K562 treated with DMSO at 1 percent for 24 hours (cell line): ENCODE data around the gene CDRT15. TPM values are rescaled to one million over a fixed set of nuclear protein-coding genes. Genes with fewer than 3 reads are reported as not detected.

Experiments used
- total RNA-seq: library from RNA; unstranded; fragments of 300-600 nt; gene quantifications from 2 replicates; pipeline ENCODE4 v1.2.3, GENCODE V29; 2022; ENCODE audit warnings: low read depth; ENCODE audit not compliant: insufficient read depth

The CDRT15 gene
- total RNA-seq: not detected in 2 replicates

DNA sequence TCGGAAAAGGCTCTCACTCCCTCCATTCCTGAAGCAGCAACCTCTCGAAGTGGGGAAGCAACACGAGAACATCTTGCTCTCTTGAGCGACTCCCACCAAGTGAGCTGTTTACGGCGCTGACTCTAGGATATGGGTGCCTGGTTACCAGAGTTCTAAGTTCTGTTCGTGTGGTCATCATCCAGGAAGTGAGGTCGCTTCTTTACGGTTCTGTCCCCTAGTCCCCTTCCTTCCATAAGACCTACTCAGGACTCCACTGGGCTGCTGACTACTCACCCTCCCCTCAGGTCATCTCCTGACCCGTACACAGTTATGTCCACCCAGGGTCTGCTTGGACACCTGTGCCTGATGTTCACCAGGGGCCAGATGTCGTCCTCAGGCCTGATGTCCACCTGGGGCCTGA lies at the start of gene CDRT15:
TSS of gene CDRT15 (minus strand) at position 101 of the 400 bp plus-strand sequence. CDS start at position 72, 29 bp downstream.

Other genes starting within 250 kb of the CDRT15 start
- gene COX10, start 167.4 kb downstream of the CDRT15 start, total RNA-seq: 10.9 and 11.5 TPM in 2 replicates
- 8.6 and 10.2 TPM in 2 replicates for gene HS3ST3B1, start 64.2 kb upstream of the CDRT15 start, total RNA-seq